Fibroblast of the conjunctiva (primary cell): Measurements from ENCODE around the gene KAZN.

ENCODE experiments used
- DNase-seq: peaks from one replicate; pipeline ENCODE4 v3.0.0-alpha.2; 2010; ENCODE audit warnings: low read depth

KAZN gene

GRCh38 chr1:14743368-14743767 lies 144.9 kb downstream of the KAZN start:
- DNase-seq = no peak

GRCh38 chr1:14745001-14745720 lies 146.7 kb downstream of the KAZN start:
- DNase-seq = no peak

GRCh38 chr1:14745789-14746188 lies 147.3 kb downstream of the KAZN start:
- DNase-seq = no peak

- DNase-seq = no peak
Measured at GRCh38 chr1:14746393-14746792, 147.9 kb downstream of the KAZN start.

GRCh38 chr1:14748151-14748550 lies 149.7 kb downstream of the KAZN start:
- no peak for DNase-seq

- DNase-seq = no peak
Measured at GRCh38 chr1:14748977-14749376, 150.5 kb downstream of the KAZN start.

GRCh38 chr1:14750490-14750889 lies 152.0 kb downstream of the KAZN start:
- no peak for DNase-seq

GRCh38 chr1:14755518-14756252 lies 157.2 kb downstream of the KAZN start:
- DNase-seq = no peak

- DNase-seq = no peak
Measured at GRCh38 chr1:14756589-14757285, 158.3 kb downstream of the KAZN start.

- no peak for DNase-seq
Measured at GRCh38 chr1:14757286-14757625, 158.8 kb downstream of the KAZN start.

GRCh38 chr1:14759042-14759818 lies 160.7 kb downstream of the KAZN start:
- no peak for DNase-seq

GRCh38 chr1:14759843-14760242 lies 161.4 kb downstream of the KAZN start:
- DNase-seq = no peak

- no peak for DNase-seq
Measured at GRCh38 chr1:14760780-14761179, 162.3 kb downstream of the KAZN start.

- DNase-seq = no peak
Measured at GRCh38 chr1:14761291-14762153, 163.0 kb downstream of the KAZN start.

- no peak for DNase-seq
Measured at GRCh38 chr1:14763977-14764376, 165.5 kb downstream of the KAZN start.

- DNase-seq = no peak
Measured at GRCh38 chr1:14765773-14766172, 167.3 kb downstream of the KAZN start.

- DNase-seq = no peak
Measured at GRCh38 chr1:14767075-14767474, 168.6 kb downstream of the KAZN start.

- DNase-seq = no peak
Measured at GRCh38 chr1:14768582-14769304, 170.3 kb downstream of the KAZN start.

GRCh38 chr1:14769486-14770274 lies 171.2 kb downstream of the KAZN start:
- DNase-seq = no peak
